HCT116 (cell line): Measurements from ENCODE around the gene RNF212B. TPM values are rescaled to one million over a fixed set of nuclear protein-coding genes. Genes with fewer than 3 reads are reported as not detected.

ENCODE experiments used
- ATAC-seq: fragments of 200-7000 bp; cut with Tn5 transposase; 2 replicates; pipeline ENCODE4 v1.9.1; 2020; ENCODE audit warnings: mild to moderate bottlenecking, moderate library complexity
- BruUV-seq: library from RNA; stranded (reverse); fragments of 400-500 nt; replicated peaks from 2 replicates; lab custom pipeline; 2021; lab: Mats Ljungman, UMichigan
- CTCF ChIA-PET: fragments of 300-600 bp; sonication (Branson Sonifier 250); formaldehyde crosslinking; loops from one replicate; lab custom pipeline; 2021; ENCODE audit warnings: antibody characterized with exemption; lab: Charles Lee
- POLR2A ChIA-PET: fragments of 300-600, 350-600 bp; sonication (Branson Sonifier 250); formaldehyde crosslinking; loops from one replicate; lab custom pipeline; 2021; ENCODE audit warnings: antibody characterized with exemption; lab: Charles Lee
- RAD21 ChIA-PET, 2 experiments: fragments of 300-600 bp; sonication (Branson Sonifier 250); formaldehyde crosslinking; loops; one replicate each; lab custom pipeline; 2023; ENCODE audit warnings: low total read pairs in 2 of 2; ENCODE audit not compliant: uncharacterized antibody in 2 of 2, unreplicated experiment in 2 of 2, low non-redundant PET in 1 of 2; lab: Charles Lee
- DNase-seq: peaks from one replicate; pipeline ENCODE4 v3.0.0-alpha.2; 2010; ENCODE audit warnings: low read depth, low spot score
- H2AFZ ChIP-seq: fragments of 200-600 bp; shearing (Covaris generic), sonication (generic); 2 replicates; pipeline ENCODE4 v1.6.1; 2017; ENCODE audit warnings: low read depth, mixed run types, mixed read lengths, antibody characterized with exemption, low read length; ENCODE audit not compliant: poor library complexity, severe bottlenecking
- H3K27ac ChIP-seq: 2 replicates; pipeline ENCODE4 v1.5.1; 2012; ENCODE audit warnings: low read depth, low read length
- H3K27me3 ChIP-seq: fragments of 200-600 bp; sonication (generic); 2 replicates; pipeline ENCODE4 v1.6.1; 2016; ENCODE audit warnings: mixed run types, low read length, mixed read lengths; ENCODE audit not compliant: insufficient read depth
- H3K36me3 ChIP-seq, 2 experiments: fragments of 200-500 bp in 1 of 2; fragments of 200-600 bp in 1 of 2; sonication (Bioruptor generic) in 1 of 2; sonication (generic) in 1 of 2; 2 replicates each; pipeline versions ENCODE4 v1.5.1 to v1.6.1; 2014 to 2016; ENCODE audit warnings: low read length in 2 of 2, inconsistent platforms in 1 of 2, mixed read lengths in 1 of 2, mixed run types in 1 of 2; ENCODE audit not compliant: insufficient read depth in 2 of 2, control insufficient read depth in 1 of 2
- H3K4me1 ChIP-seq, 2 experiments: fragments of 200-600 bp in 1 of 2; sonication (generic) in 1 of 2; 2 replicates each; pipeline versions ENCODE4 v1.5.1 to v1.6.1; 2012 to 2017; ENCODE audit warnings: low read length in 2 of 2, inconsistent platforms in 1 of 2, mild to moderate bottlenecking in 1 of 2, mixed read lengths in 1 of 2, mixed run types in 1 of 2, moderate library complexity in 1 of 2; ENCODE audit not compliant: insufficient read depth in 2 of 2, control insufficient read depth in 1 of 2
- H3K4me2 ChIP-seq: fragments of 200-600 bp; sonication (generic); 2 replicates; pipeline ENCODE4 v1.6.1; 2017; ENCODE audit warnings: mixed run types, low read length, mixed read lengths
- H3K4me3 ChIP-seq, 2 experiments: fragments of 200-600 bp in 1 of 2; sonication (generic) in 1 of 2; replicated peaks in 1 of 2; 2 replicates each; pipeline ENCODE4 v1.5.1; 2011 to 2016; ENCODE audit warnings: low read length in 2 of 2, control low read depth in 1 of 2, low read depth in 1 of 2, mild to moderate bottlenecking in 1 of 2, mixed read lengths in 1 of 2, mixed run types in 1 of 2
- H3K79me2 ChIP-seq: fragments of 200-600 bp; sonication (generic); 2 replicates; pipeline ENCODE4 v1.6.1; 2017; ENCODE audit warnings: mild to moderate bottlenecking, mixed run types, low read length, moderate library complexity, mixed read lengths; ENCODE audit not compliant: insufficient read depth
- H3K9ac ChIP-seq: fragments of 200-600 bp; sonication (generic); 2 replicates; pipeline ENCODE4 v1.6.1; 2016; ENCODE audit warnings: low read length, mixed read lengths
- H3K9me2 ChIP-seq: fragments of 200-600 bp; sonication (generic), shearing (Covaris generic); 2 replicates; pipeline ENCODE4 v1.6.1; 2017; ENCODE audit warnings: mixed run types, mild to moderate bottlenecking, moderate library complexity; ENCODE audit not compliant: insufficient read depth
- H3K9me3 ChIP-seq, 2 experiments: fragments of 200-500 bp in 1 of 2; fragments of 200-600 bp in 1 of 2; sonication (Bioruptor generic) in 1 of 2; sonication (generic) in 1 of 2; 2 replicates each; pipeline ENCODE4 v1.6.1; 2014 to 2017; ENCODE audit warnings: low read length in 2 of 2, mixed read lengths in 2 of 2, inconsistent platforms in 1 of 2, low read depth in 1 of 2, mild to moderate bottlenecking in 1 of 2, mixed run types in 1 of 2, moderate library complexity in 1 of 2; ENCODE audit not compliant: control insufficient read depth in 1 of 2, insufficient read depth in 1 of 2
- H4K20me1 ChIP-seq: fragments of 200-600 bp; sonication (generic), shearing (Covaris generic); 2 replicates; pipeline ENCODE4 v1.6.1; 2017; ENCODE audit warnings: mixed run types, mild to moderate bottlenecking, moderate library complexity; ENCODE audit not compliant: insufficient read depth
- ATF3 ChIP-seq: IDR thresholded peaks from 2 replicates; pipeline ENCODE4 v1.6.1; 2012
- CEBPB ChIP-seq: IDR thresholded peaks from 2 replicates; pipeline ENCODE4 v1.6.1; 2012; ENCODE audit warnings: low read depth
- EGR1 ChIP-seq: IDR thresholded peaks from 2 replicates; pipeline ENCODE4 v1.6.1; 2012; ENCODE audit warnings: low read depth
- ELF1 ChIP-seq: IDR thresholded peaks from 2 replicates; pipeline ENCODE4 v1.6.1; 2012; ENCODE audit warnings: low read depth, borderline replicate concordance
- EZH2 ChIP-seq: fragments of 200-600 bp; sonication (generic); IDR thresholded peaks from 2 replicates; pipeline ENCODE4 v1.6.1; 2017; ENCODE audit warnings: antibody characterized with exemption, mixed run types
- POLR2A ChIP-seq: IDR thresholded peaks from 2 replicates; pipeline ENCODE4 v1.7.0; 2011; ENCODE audit warnings: borderline replicate concordance; ENCODE audit not compliant: insufficient read depth, insufficient read length; ENCODE audit errors: extremely low read depth
- POLR2AphosphoS5 ChIP-seq: IDR thresholded peaks from 2 replicates; pipeline ENCODE4 v1.6.1; 2011; ENCODE audit warnings: mild to moderate bottlenecking, low read depth, low read length, moderate library complexity
- RAD21 ChIP-seq: IDR thresholded peaks from 2 replicates; pipeline ENCODE4 v1.6.1; 2012; ENCODE audit warnings: low read depth, mild to moderate bottlenecking
- SP1 ChIP-seq: IDR thresholded peaks from 2 replicates; pipeline ENCODE4 v1.6.1; 2012; ENCODE audit warnings: low read depth
- SRF ChIP-seq: IDR thresholded peaks from 2 replicates; pipeline ENCODE4 v1.6.1; 2012; ENCODE audit warnings: low read depth
- TCF7L2 ChIP-seq: IDR thresholded peaks from 2 replicates; pipeline ENCODE4 v1.7.0; 2011; ENCODE audit warnings: borderline replicate concordance, inconsistent platforms; ENCODE audit not compliant: insufficient read depth, insufficient read length; ENCODE audit errors: extremely low read depth
- ZFX ChIP-seq: fragments of 450-650 bp; IDR thresholded peaks from 2 replicates; pipeline ENCODE4 v1.6.1; 2017
- ZNF274 ChIP-seq: fragments of 200-500 bp; sonication (Bioruptor generic); IDR thresholded peaks from 2 replicates; pipeline ENCODE4 v1.6.1; 2014; ENCODE audit warnings: mild to moderate bottlenecking, low read depth, low read length, inconsistent platforms
- intact Hi-C: fragments of 100-400 bp; cut with micrococcal nuclease; formaldehyde crosslinking; loops from 2 replicates; pipeline ENCODE4 v1.10.0; 2022
- total RNA-seq: library from RNA; stranded (reverse); gene quantifications from one replicate; pipeline ENCODE4 v1.2.1, GENCODE V29; 2021; ENCODE audit not compliant: unreplicated experiment
- TF ChIP-seq, protein P1 (sequence below), 3 experiments: fragments of 200-600 bp in 1 of 3; sonication (generic) in 1 of 3; IDR thresholded peaks in 2 of 3; conservative IDR thresholded peaks in 1 of 3; 2 replicates each; pipeline ENCODE4 v1.5.1; 2012 to 2017; ENCODE audit warnings: low read depth in 2 of 3, low read length in 2 of 3, antibody characterized with exemption in 1 of 3, borderline replicate concordance in 1 of 3, control low read depth in 1 of 3, mild to moderate bottlenecking in 1 of 3, mixed read lengths in 1 of 3, mixed run types in 1 of 3, moderate library complexity in 1 of 3; ENCODE audit not compliant: insufficient read depth in 1 of 3
- TF ChIP-seq, protein P2 (sequence below): IDR thresholded peaks from 2 replicates; pipeline ENCODE4 v1.6.1; 2012; ENCODE audit warnings: low read depth

The RNF212B gene
- total RNA-seq, 1 experiment from 2014 or later: not detected

- peak overlapping the region; percentile 96 for H3K27ac ChIP-seq
- H3K9ac ChIP-seq: peak overlapping the region; percentile 82
- peak overlapping the region; percentile 54 to 59 for H3K4me3 ChIP-seq
- H3K4me1 ChIP-seq: peaks cover 18 to 42% of the 10 kb centered on the region in 2 experiments
- ChIA-PET CTCF (interaction anchor here (1.0 to 4.8 kb wide), 7 partner anchors 9 to 207 kb away, joined by 3 to 27 read pairs (median 5); partner anchors contain the start of genes ACIN1, C14orf119 and HOMEZ), RAD21 (interaction anchor here in 1 of 2 experiments (1.1 kb wide), 1 partner anchor 181 kb away, joined by 3 read pairs; no protein-coding TSS in a partner anchor), POLR2A (interaction anchor here (1.1 to 2.0 kb wide), 4 partner anchors 13 to 193 kb away, joined by 3 to 13 read pairs (median 5); partner anchors contain the start of gene PABPN1)
- no peaks in the 10 kb centered on the region for H4K20me1 ChIP-seq
- intact Hi-C loops: loop anchor here (10.0 kb wide), 1 partner anchor 317 kb away; the partner anchor contains the start of gene AJUBA
- no peaks in the 10 kb centered on the region for H3K27me3 ChIP-seq
- H3K4me2 ChIP-seq: peak overlapping the region; percentile 97
- peaks cover 4% of the 10 kb centered on the region for H3K79me2 ChIP-seq
- H3K36me3 ChIP-seq: no peaks in the 10 kb centered on the region
- no TSS peak for BruUV-seq
- H2AFZ ChIP-seq: no peak overlapping the region
- DNase-seq (no peak), ATAC-seq (peak; percentile 26)
- no peaks in the 10 kb centered on the region for H3K9me2 ChIP-seq
- peak; percentile 93 for TF ChIP-seq ZFX
- TF ChIP-seq ELF1: no peak
- peak; percentile 43 for TF ChIP-seq POLR2AphosphoS5
- TF ChIP-seq ATF3: no peak
- TF ChIP-seq, protein P1, sequence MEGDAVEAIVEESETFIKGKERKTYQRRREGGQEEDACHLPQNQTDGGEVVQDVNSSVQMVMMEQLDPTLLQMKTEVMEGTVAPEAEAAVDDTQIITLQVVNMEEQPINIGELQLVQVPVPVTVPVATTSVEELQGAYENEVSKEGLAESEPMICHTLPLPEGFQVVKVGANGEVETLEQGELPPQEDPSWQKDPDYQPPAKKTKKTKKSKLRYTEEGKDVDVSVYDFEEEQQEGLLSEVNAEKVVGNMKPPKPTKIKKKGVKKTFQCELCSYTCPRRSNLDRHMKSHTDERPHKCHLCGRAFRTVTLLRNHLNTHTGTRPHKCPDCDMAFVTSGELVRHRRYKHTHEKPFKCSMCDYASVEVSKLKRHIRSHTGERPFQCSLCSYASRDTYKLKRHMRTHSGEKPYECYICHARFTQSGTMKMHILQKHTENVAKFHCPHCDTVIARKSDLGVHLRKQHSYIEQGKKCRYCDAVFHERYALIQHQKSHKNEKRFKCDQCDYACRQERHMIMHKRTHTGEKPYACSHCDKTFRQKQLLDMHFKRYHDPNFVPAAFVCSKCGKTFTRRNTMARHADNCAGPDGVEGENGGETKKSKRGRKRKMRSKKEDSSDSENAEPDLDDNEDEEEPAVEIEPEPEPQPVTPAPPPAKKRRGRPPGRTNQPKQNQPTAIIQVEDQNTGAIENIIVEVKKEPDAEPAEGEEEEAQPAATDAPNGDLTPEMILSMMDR (IDR thresholded peaks at IDR 0.05 in 2 of 3, conservative IDR thresholded peaks at IDR 0.05 in 1 of 3; ENCODE audit: borderline replicate concordance in 1 of 3, insufficient read depth in 1 of 3, low read depth in 2 of 3, low read length in 2 of 3): no peak
- TF ChIP-seq CEBPB: no peak
- no peak for TF ChIP-seq ZNF274
- TF ChIP-seq EZH2: no peak
- peak; percentile 46 for TF ChIP-seq POLR2A
- TF ChIP-seq SP1: no peak
- TF ChIP-seq, protein P2, sequence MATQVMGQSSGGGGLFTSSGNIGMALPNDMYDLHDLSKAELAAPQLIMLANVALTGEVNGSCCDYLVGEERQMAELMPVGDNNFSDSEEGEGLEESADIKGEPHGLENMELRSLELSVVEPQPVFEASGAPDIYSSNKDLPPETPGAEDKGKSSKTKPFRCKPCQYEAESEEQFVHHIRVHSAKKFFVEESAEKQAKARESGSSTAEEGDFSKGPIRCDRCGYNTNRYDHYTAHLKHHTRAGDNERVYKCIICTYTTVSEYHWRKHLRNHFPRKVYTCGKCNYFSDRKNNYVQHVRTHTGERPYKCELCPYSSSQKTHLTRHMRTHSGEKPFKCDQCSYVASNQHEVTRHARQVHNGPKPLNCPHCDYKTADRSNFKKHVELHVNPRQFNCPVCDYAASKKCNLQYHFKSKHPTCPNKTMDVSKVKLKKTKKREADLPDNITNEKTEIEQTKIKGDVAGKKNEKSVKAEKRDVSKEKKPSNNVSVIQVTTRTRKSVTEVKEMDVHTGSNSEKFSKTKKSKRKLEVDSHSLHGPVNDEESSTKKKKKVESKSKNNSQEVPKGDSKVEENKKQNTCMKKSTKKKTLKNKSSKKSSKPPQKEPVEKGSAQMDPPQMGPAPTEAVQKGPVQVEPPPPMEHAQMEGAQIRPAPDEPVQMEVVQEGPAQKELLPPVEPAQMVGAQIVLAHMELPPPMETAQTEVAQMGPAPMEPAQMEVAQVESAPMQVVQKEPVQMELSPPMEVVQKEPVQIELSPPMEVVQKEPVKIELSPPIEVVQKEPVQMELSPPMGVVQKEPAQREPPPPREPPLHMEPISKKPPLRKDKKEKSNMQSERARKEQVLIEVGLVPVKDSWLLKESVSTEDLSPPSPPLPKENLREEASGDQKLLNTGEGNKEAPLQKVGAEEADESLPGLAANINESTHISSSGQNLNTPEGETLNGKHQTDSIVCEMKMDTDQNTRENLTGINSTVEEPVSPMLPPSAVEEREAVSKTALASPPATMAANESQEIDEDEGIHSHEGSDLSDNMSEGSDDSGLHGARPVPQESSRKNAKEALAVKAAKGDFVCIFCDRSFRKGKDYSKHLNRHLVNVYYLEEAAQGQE: no peak
- TF ChIP-seq RAD21: no peak
- no peak for TF ChIP-seq SRF
- no peak for TF ChIP-seq TCF7L2
- no peak for TF ChIP-seq EGR1
- no peaks in the 10 kb centered on the region for H3K9me3 ChIP-seq
Observed at GRCh38 chr14:23301969-23302289, 64.2 kb downstream of the RNF212B start.
